Measurements from ENCODE around the gene TREML4.

DNA sequence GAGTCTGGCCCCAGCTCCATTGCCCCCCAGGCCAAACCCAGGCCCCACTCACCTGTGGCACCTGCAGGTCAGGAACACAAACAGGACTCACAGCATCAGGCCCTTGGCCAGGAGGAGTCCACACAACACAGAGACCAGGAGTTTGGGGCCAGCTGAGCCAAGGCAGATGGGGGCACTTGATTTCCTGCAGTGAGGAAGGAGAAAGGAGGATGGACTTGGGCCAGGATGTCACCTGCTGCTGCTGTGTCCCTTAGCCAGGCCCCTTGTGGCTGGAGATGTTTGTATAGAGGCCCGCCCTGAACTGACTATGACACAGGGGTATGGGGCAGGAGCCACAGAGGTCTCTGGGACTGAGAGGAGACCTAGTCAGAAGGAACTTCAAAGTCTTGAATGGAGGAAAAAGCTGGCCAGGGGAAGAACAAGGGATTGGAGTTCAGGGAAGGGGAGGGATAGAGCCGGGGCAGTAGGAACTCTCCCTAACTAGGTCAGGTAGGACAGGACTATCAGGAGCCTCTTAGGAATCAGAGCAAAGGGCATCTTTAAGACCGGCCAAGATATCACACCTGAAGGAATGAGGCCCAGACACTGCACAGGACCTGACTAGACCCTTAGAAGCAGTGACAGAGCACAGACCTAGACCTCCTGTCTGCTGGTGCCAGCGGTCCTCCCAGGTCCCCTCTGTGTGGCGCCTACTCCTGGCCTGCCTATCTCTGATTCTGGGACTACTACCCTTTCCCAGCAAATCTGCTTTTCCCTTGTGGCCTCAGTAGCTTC, 18.4 kb upstream of the TREML4 start:
- TF ChIP-seq, protein P1, sequence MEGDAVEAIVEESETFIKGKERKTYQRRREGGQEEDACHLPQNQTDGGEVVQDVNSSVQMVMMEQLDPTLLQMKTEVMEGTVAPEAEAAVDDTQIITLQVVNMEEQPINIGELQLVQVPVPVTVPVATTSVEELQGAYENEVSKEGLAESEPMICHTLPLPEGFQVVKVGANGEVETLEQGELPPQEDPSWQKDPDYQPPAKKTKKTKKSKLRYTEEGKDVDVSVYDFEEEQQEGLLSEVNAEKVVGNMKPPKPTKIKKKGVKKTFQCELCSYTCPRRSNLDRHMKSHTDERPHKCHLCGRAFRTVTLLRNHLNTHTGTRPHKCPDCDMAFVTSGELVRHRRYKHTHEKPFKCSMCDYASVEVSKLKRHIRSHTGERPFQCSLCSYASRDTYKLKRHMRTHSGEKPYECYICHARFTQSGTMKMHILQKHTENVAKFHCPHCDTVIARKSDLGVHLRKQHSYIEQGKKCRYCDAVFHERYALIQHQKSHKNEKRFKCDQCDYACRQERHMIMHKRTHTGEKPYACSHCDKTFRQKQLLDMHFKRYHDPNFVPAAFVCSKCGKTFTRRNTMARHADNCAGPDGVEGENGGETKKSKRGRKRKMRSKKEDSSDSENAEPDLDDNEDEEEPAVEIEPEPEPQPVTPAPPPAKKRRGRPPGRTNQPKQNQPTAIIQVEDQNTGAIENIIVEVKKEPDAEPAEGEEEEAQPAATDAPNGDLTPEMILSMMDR (optimal IDR thresholded peaks at IDR 0.05 in 1 of 3, IDR thresholded peaks at IDR 0.05 in 1 of 3, conservative IDR thresholded peaks at IDR 0.05 in 1 of 3; ENCODE audit: extremely low read depth in 1 of 3, insufficient read depth in 2 of 3, low read length in 3 of 3): no peak
- TF ChIP-seq EZH2 (IDR thresholded peaks at IDR 0.05; ENCODE audit: low read length): no peak

Measured in keratinocyte (primary cell).